ENCODE results near the gene TMEM154.

DNA sequence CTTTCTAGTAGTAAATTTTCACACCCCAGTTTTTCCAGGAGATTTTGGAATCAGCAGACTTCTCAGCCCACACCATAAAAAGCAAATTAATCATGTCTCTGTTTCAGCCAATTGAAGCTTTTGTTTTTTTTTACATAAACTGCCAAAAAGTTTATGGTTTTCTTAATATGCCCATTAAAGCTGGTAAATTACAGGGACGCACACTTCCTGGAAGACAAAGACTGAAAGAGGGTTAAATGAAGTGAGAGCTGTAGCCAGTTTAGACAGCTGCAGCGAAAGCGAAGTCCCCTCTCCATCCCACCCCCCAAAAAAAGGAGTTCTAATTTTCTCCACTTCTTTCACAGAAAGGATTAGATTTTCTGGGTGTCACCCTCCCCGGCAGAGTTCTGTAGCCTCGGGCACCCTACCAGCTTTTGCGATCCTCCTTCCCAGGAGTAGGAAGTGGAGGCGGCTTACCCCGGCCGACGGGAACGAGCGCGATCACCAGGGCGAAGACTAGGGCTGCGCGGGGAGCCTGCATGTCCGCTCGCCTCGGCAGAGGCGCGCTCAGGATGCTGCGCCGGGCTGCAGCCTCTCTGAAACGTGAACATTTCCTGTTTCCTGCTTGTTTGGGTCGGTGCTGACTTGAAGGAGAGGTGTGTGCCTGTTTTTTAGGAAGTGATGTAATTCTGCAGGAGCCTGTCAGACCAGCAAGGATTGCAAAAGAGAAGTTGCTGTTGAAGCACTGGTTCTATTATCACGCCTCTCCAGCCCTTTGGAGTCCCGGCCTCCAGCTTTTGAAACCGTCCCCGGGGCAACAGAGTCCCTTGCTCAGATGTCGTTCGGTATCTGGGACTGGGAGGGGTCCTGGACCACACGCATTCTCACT, at the start of gene TMEM154:
- TF ChIP-seq, protein P1, sequence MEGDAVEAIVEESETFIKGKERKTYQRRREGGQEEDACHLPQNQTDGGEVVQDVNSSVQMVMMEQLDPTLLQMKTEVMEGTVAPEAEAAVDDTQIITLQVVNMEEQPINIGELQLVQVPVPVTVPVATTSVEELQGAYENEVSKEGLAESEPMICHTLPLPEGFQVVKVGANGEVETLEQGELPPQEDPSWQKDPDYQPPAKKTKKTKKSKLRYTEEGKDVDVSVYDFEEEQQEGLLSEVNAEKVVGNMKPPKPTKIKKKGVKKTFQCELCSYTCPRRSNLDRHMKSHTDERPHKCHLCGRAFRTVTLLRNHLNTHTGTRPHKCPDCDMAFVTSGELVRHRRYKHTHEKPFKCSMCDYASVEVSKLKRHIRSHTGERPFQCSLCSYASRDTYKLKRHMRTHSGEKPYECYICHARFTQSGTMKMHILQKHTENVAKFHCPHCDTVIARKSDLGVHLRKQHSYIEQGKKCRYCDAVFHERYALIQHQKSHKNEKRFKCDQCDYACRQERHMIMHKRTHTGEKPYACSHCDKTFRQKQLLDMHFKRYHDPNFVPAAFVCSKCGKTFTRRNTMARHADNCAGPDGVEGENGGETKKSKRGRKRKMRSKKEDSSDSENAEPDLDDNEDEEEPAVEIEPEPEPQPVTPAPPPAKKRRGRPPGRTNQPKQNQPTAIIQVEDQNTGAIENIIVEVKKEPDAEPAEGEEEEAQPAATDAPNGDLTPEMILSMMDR (conservative IDR thresholded peaks at IDR 0.05), result no peak
- no peak for TF ChIP-seq ZFX (IDR thresholded peaks at IDR 0.05)
